HT-29 (cell line): Measurements from ENCODE around the gene ABHD12B. TPM values are rescaled to one million over a fixed set of nuclear protein-coding genes. Genes with fewer than 3 reads are reported as not detected.

Experiments
- DNase-seq: peaks from one replicate; pipeline ENCODE4 v3.0.0-alpha.2; 2015; ENCODE audit warnings: low spot score
- total RNA-seq: library from RNA; depleted of rRNA; stranded (reverse); fragments of >200 nt; shearing (Covaris generic); gene quantifications from 2 replicates; pipeline ENCODE4 v1.2.3, GENCODE V29; 2014; rRNA removed

The ABHD12B gene, protein sequence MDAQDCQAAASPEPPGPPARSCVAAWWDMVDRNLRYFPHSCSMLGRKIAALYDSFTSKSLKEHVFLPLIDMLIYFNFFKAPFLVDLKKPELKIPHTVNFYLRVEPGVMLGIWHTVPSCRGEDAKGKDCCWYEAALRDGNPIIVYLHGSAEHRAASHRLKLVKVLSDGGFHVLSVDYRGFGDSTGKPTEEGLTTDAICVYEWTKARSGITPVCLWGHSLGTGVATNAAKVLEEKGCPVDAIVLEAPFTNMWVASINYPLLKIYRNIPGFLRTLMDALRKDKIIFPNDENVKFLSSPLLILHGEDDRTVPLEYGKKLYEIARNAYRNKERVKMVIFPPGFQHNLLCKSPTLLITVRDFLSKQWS
- total RNA-seq: not detected in 2 replicates

DNA sequence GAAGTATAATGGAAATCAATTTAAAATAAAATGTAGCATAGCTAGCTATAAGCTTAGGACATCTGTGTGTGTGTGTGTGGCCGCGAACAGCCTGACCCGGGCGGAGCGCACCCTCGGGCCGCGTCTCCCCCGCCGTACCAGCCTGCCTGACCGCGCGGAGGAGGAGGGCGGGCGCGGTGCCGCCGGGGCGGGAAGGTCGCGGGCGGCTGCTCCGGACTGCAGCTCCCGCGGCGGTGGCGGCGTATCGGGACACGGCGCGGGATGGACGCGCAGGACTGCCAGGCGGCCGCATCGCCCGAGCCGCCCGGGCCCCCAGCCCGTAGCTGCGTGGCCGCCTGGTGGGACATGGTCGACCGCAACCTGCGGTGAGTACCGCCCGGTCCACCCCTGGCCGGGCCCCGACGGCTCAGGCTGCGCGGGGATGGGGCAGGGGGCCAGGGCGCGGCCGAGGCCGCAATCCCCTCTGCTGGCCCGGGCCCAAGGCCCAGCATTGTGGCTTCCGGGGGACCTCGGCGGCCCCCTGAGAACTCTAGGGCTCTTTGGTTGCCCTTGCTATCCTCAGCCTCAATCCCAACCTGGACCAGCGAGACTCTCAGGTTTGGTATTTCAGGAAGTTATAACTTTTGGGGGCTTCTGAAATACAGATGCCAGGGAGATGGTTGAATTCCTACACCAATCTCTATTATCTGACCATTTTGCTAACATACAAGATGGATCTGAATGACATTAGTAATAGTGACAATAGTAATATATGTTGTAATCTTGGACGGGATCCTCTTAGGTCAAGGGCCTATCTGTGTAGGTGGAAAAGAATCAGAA, at the start of gene ABHD12B:
Gene ABHD12B, plus strand, starts transcription at position 140 of the 819 bp plus-strand sequence. Its CDS starts 122 bp downstream, at position 262.
- DNase-seq: no peak

- no peak for DNase-seq
Measured at GRCh38 chr14:50822501-50823042, 49.3 kb upstream of the ABHD12B start.

GRCh38 chr14:50823051-50823761, 48.6 kb upstream of the ABHD12B start:
- DNase-seq: no peak

DNA sequence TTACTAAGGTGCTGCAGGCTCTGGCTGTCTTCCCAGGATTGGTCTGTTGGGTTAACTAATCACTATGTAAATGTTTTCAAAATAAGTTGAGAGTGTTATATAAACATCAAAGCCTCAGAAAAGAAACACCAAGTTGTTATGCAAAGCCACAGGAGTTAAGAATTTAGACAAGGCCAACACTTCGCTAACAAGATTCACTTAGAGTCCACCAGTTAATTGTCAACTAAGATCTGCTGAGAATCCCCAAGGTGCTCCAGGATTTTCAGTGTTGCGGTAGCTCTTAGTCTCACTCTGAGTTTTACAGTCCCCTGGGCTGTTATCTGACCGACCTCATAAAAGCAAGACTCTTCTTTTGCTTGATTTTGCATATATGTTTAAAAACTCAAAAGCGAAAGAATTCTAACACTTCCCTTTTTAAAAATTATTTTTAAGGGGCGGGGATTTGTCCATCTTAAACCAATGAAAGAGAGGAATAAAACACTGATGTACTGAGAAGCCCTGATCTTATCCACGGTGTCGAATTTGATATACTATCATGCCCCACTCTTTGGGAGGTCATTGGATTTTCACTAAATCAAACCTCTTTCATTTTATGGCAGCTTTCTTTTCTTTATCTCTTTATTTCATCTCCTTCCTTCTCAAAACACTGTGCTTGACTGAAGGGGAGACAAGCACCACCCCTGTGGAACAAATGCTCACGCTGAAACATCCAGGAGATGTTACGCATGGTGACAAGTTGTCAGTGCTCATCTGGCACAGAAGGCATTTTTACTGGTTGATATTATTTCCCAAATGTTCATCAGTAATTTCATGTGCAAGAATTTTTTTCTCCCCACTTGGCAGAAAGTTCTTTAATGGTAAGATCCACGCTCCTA, 47.9 kb upstream of the ABHD12B start:
- no peak for DNase-seq

GRCh38 chr14:50825307-50825706, 46.5 kb upstream of the ABHD12B start:
- no peak for DNase-seq

GRCh38 chr14:50826681-50827080, 45.2 kb upstream of the ABHD12B start:
- no peak for DNase-seq

DNA sequence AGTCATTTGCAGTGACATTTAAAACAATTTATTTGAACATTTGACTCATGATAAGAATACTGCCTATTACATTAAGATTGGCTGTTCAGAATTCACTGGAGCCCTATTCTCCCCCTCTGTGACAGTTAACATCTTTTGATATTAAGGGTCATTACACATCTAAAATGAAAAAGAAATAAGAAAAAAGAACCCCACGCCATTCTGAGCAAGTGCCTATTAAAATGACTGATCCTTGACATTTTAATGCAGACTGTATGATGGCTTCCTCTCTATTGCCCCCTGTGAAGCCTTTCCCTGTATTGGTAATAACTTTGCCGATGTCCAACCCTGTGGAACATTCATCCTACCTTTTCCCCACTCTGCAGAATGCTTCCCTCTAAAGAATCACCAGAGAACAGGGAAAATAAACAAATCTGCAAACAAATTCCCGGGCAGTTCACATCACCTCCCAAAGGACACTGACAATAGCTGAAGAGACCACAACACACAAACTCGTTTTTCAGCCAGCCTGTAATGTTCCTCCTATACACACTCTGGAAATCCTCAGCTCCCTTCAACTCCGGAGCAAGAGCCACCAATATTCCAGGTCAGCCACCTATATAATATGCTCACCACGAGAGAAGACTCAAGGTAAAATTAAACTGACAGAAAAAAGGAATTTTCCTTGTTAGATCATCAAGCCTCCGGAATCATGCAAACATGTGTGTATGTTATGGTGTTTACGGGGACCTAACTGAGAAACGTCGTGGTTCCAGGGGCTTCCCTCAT, 42.9 kb upstream of the ABHD12B start:
- DNase-seq: no peak

- peak; percentile 12 for DNase-seq
Measured at GRCh38 chr14:50829489-50830043, 42.3 kb upstream of the ABHD12B start.

DNA sequence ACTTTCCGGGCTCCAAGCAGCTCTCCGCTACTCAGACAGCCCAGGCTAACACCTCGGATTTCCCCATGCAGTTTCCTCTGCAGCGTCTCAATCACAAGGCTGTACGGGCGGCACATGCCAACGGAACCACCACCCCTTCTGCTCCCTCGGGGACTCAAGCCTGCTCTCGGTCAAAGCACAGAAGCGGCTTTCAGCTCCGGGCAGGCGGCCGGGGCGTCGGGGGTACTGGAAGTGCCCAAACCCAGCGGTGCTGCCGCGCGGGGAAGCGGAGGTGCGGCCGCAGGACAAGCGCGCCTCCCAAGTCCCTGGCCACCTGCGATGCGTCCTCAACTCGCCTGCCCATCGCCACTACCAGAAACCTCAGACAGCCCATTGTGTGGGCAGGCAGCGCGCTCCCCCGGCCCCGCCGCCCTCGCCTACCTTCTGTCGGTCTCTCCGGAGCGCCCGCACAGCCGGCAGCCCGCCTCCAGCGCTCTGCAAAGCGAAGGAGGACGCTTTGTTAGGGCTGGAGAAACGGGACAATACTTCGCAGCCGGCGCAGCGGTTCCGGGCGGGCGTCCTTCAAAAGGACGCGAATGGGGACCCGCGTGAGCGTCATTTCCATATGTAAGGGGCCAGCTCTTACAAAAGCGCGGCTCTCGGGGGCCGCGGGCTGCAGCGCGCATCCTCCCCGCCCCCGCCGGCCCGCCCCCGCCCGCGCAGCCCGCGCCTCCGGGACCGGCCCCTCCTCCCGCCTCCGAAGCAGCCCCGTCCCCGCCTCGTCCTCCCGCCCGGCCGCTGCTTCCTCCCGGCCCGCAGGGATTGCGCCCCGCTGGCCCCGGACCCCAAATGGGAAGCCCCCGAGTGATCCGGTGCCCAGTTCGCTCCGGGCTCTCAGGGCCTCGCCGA, 41.6 kb upstream of the ABHD12B start:
- DNase-seq: peak; percentile 40

- peak; percentile 66 for DNase-seq
Measured at GRCh38 chr14:50830932-50831725, 40.7 kb upstream of the ABHD12B start, which contains the start of gene NIN. Gene NIN (minus strand): TSS chr14:50831162. CDS start chr14:50822056, 9,106 bp downstream.

DNA sequence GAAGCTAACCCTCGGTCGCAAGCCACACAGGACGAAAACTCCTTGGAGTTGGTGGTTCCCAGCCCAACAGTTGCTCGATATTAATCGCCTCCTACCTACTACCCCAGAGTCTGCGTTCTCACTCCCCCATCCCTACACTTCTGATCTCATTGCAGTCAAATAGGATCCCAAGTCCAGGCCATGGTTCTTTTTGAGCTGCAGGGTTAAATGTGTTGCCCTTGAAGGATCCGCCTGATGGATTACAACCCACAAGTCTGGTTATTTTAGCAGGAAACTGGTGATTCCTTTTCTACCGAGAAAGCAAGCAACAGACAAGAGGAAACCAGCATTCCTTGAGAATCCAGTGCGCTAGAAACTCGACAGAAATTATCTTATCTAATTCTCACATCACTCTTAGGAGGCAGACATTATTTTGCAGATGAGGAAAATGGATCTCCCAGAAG, 40.1 kb upstream of the ABHD12B start:
- DNase-seq: peak; percentile 10

DNA sequence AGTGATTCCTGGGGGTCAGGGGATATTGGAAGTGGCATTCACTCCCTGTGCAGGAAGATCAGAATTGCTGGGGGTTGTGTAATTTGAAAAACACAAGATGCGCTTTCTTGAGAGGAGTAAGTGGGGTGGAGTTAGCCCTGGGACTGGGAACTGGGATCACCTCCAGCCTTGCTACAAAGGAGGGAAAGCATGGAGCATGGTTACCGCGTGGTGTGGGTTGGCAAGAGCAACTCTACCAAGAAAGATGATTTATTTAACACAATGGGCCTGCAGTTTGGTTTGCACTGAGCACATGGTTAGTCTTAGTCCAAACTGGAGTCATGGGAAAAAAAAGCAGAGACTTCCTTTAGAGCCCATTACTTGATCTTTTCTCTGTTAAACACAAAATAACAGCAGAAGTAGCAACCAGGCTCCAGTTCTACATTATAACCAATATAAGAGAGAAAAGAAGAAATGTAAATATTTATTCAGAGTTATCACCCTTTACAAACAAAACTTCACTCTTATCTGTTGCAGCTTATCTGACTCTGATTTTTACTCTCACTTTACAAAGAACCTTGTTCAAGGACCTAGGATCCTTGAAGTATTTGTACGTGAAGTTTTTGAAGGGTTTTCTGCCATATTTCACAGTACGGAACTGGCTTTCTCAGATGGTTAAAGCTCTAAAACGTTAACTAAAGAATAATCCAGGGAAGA, 38.8 kb upstream of the ABHD12B start:
- DNase-seq: no peak

DNA sequence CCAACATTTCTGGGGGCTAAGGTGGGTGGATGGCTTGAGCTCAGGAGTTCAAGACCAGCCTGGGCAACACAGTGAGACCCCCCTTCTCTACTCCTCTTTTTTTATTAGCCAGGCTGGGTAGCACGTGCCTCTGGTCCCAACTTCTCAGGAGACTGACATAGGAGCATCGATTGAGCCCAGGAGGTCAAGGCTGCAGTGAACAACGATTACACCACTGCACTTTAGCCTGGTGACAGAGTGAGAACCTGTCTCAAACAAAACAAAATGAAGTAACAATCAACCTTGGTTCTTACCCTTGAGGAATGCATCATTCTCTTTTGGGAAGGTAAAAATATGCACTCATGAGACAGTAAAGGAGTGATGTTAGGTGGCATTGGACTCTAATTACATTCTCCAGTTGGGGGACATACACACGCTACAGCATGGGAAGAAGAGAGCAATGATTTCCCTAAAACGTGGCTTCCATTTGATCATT, 37.0 kb upstream of the ABHD12B start:
- no peak for DNase-seq

GRCh38 chr14:50835280-50835679, 36.6 kb upstream of the ABHD12B start:
- DNase-seq: no peak

- DNase-seq: no peak
Measured at GRCh38 chr14:50836515-50836914, 35.3 kb upstream of the ABHD12B start.

GRCh38 chr14:50837271-50837670, 34.6 kb upstream of the ABHD12B start:
- no peak for DNase-seq
